ENCODE measurements around the gene GCLC. TPM values are rescaled to one million over a fixed set of nuclear protein-coding genes. Genes with fewer than 3 reads are reported as not detected.

Gene GCLC
- total RNA-seq, 1 donor from 2014 or later: 63.1 TPM

DNA sequence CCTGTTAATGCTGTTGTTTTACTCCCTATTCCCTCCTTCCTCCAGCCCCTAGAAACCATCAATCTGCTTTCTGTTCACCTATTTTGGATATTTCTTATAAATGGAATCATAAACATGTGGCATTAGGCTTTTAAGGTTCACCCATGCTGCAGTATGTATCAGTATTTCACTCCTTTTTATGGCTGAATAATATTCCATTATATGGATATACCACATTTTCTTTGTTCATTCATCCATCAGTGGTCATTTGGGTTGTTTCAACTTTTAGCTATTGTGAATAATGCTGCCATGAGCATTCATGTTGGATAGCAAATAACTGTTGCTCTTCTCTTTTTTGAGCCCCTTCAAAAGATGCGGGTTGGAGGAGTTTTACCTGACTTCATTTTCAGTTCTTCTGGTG is 89.2 kb downstream of the GCLC start:
- Histone ChIP-seq H3K27ac (no peak overlapping the region), H3K4me3 (no peak overlapping the region), H3K9me3 (no peaks in the 10 kb centered on the region), H3K27me3 (no peaks in the 10 kb centered on the region), H3K4me1 (no peaks in the 10 kb centered on the region), H3K36me3 (no peaks in the 10 kb centered on the region)
- no peak for TF ChIP-seq CTCF (IDR thresholded peaks at IDR 0.05)
- no peak for TF ChIP-seq POLR2AphosphoS5 (IDR thresholded peaks at IDR 0.05; ENCODE audit: insufficient read depth in 1 of 2, low read depth in 1 of 2)
- no peak for TF ChIP-seq POLR2A (IDR thresholded peaks at IDR 0.05)
- DNase-seq (ENCODE audit: extremely low spot score in 2 of 2): no peak
- intact Hi-C loops (cut with DNase I): no loop called here

GRCh38 chr6:53451165-53451564 is 93.7 kb downstream of the GCLC start:
- DNase-seq (ENCODE audit: extremely low spot score in 2 of 2): no peak
- no peaks in the 10 kb centered on the region for H3K36me3 ChIP-seq
- no peaks in the 10 kb centered on the region for H3K27me3 ChIP-seq
- TF ChIP-seq CTCF (IDR thresholded peaks at IDR 0.05) (no peak), POLR2A (IDR thresholded peaks at IDR 0.05) (no peak), POLR2AphosphoS5 (IDR thresholded peaks at IDR 0.05; ENCODE audit: insufficient read depth in 1 of 2, low read depth in 1 of 2) (no peak)
- H3K27ac ChIP-seq: no peak overlapping the region
- H3K9me3 ChIP-seq: no peaks in the 10 kb centered on the region
- intact Hi-C loops (cut with DNase I): no loop called here
- no peak overlapping the region for H3K4me3 ChIP-seq
- no peaks in the 10 kb centered on the region for H3K4me1 ChIP-seq

DNA sequence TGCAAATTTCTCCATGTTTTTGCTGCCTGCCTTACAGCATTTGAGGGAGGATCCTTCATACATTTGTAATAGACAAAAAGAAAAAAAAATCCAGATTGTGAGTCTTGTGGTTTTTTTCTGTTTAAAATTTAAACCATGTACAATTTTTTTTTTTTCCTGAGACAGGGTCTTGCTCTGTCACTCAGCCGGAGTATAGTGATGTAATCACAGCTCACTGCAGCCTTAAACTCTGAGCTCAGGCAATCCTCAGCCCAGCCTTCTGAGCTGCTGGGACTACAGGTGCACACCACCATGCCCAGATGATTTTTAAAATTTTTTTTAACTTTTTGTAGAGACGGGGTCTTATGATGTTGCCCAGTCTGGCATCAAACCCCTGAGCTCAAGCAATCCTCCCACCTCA is 97.0 kb downstream of the GCLC start:
- Histone ChIP-seq H3K9me3 (no peaks in the 10 kb centered on the region), H3K36me3 (no peaks in the 10 kb centered on the region), H3K27me3 (no peaks in the 10 kb centered on the region), H3K4me3 (no peak overlapping the region), H3K27ac (no peak overlapping the region), H3K4me1 (no peaks in the 10 kb centered on the region)
- TF ChIP-seq POLR2A (IDR thresholded peaks at IDR 0.05) (no peak), POLR2AphosphoS5 (IDR thresholded peaks at IDR 0.05; ENCODE audit: insufficient read depth in 1 of 2, low read depth in 1 of 2) (no peak), CTCF (IDR thresholded peaks at IDR 0.05) (no peak)
- intact Hi-C loops (cut with DNase I): no loop called here
- no peak for DNase-seq (ENCODE audit: extremely low spot score in 2 of 2)

Other genes with a start within 250 kb of the GCLC start
- 42.5 TPM for gene ELOVL5, start 196.2 kb downstream of the GCLC start, total RNA-seq
- 0.74 TPM for gene KLHL31, start 120.7 kb upstream of the GCLC start, total RNA-seq
- gene LRRC1, start 249.9 kb upstream of the GCLC start, total RNA-seq: 52.5 TPM